Measurements from ENCODE around the gene TRIM29. TPM values are rescaled to one million over a fixed set of nuclear protein-coding genes. Genes with fewer than 3 reads are reported as not detected.
A peak's percentile ranks its signal among the peaks of the same experiment; 100 is the strongest.

TRIM29 gene
- total and polyA plus RNA-seq, 2 experiments from 2014 or later, result 0.28 TPM; not detected in 1

- no peak overlapping the region for H3K27ac Mint-ChIP-seq
- Histone ChIP-seq H2AFZ (no peak overlapping the region), H3K79me2 (replicated peaks; ENCODE audit: insufficient read depth) (no peaks in the 10 kb centered on the region), H3K27me3 (ENCODE audit: insufficient read depth) (no peaks in the 10 kb centered on the region), H3K9me2 (ENCODE audit: insufficient read depth) (no peaks in the 10 kb centered on the region), H3K27ac (ENCODE audit: low read depth) (no peak overlapping the region), H3K36me3 (ENCODE audit: insufficient read depth) (no peaks in the 10 kb centered on the region), H3F3A (replicated peaks; ENCODE audit: low read depth) (no peaks in the 10 kb centered on the region), H4K20me1 (replicated peaks; ENCODE audit: insufficient read depth) (no peaks in the 10 kb centered on the region), H3K4me2 (no peak overlapping the region), H3K4me3 (no peak overlapping the region), H3K4me1 (ENCODE audit: insufficient read depth) (peaks cover 8% of the 10 kb centered on the region; the same call in 1 of the 2 replicates)
- H3K27me3 Mint-ChIP-seq (ENCODE audit: insufficient read depth, low read depth, poor library complexity), result peaks cover 12% of the 10 kb centered on the region
- peaks cover 20% of the 10 kb centered on the region for H3K4me1 Mint-ChIP-seq
- TF ChIP-seq CREB1 (CRISPR knock-in tag; IDR thresholded peaks at IDR 0.05; ENCODE audit: low read depth) (no peak), EZH2phosphoT487 (IDR thresholded peaks at IDR 0.05; ENCODE audit: unreplicated experiment) (no peak), POLR2AphosphoS5 (IDR thresholded peaks at IDR 0.05; ENCODE audit: low read depth) (no peak), JUNB (IDR thresholded peaks at IDR 0.05; ENCODE audit: unreplicated experiment) (no peak), CTCF (conservative IDR thresholded peaks at IDR 0.05; ENCODE audit: low read depth in 2 of 2) (no peak)
- TF ChIP-seq, protein P1, sequence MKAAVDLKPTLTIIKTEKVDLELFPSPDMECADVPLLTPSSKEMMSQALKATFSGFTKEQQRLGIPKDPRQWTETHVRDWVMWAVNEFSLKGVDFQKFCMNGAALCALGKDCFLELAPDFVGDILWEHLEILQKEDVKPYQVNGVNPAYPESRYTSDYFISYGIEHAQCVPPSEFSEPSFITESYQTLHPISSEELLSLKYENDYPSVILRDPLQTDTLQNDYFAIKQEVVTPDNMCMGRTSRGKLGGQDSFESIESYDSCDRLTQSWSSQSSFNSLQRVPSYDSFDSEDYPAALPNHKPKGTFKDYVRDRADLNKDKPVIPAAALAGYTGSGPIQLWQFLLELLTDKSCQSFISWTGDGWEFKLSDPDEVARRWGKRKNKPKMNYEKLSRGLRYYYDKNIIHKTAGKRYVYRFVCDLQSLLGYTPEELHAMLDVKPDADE (IDR thresholded peaks at IDR 0.05), result no peak
- ATAC-seq (no peak), DNase-seq (ENCODE audit: low spot score) (no peak)
- peaks cover 4% of the 10 kb centered on the region; the same call in 2 of the 3 replicates for H3K9me3 Mint-ChIP-seq
- no peaks in the 10 kb centered on the region for H3K36me3 Mint-ChIP-seq (ENCODE audit: low read depth)
- no peak overlapping the region for H3K4me3 Mint-ChIP-seq
These were observed 32.3 kb downstream of the TRIM29 start for GRCh38 chr11:120105576-120105975.

GRCh38 chr11:120104041-120104565, 33.8 kb downstream of the TRIM29 start:
- Histone ChIP-seq H3F3A (replicated peaks; ENCODE audit: low read depth) (no peaks in the 10 kb centered on the region), H4K20me1 (replicated peaks; ENCODE audit: insufficient read depth) (no peaks in the 10 kb centered on the region; the same call in 1 of the 2 replicates), H2AFZ (0 out of 2 replicates have a peak overlapping the region, but pooled peaks have one; percentile 23), H3K36me3 (ENCODE audit: insufficient read depth) (no peaks in the 10 kb centered on the region), H3K4me2 (no peak overlapping the region), H3K27ac (ENCODE audit: low read depth) (no peak overlapping the region), H3K27me3 (ENCODE audit: insufficient read depth) (no peaks in the 10 kb centered on the region), H3K4me1 (ENCODE audit: insufficient read depth) (peaks cover 8% of the 10 kb centered on the region; the same call in 1 of the 2 replicates), H3K9me2 (ENCODE audit: insufficient read depth) (no peaks in the 10 kb centered on the region), H3K79me2 (replicated peaks; ENCODE audit: insufficient read depth) (no peaks in the 10 kb centered on the region), H3K4me3 (no peak overlapping the region)
- peaks cover 4% of the 10 kb centered on the region; the same call in 2 of the 3 replicates for H3K9me3 Mint-ChIP-seq
- no peak overlapping the region for H3K27ac Mint-ChIP-seq
- no peak overlapping the region for H3K4me3 Mint-ChIP-seq
- no peaks in the 10 kb centered on the region for H3K36me3 Mint-ChIP-seq (ENCODE audit: low read depth)
- H3K4me1 Mint-ChIP-seq, result peaks cover 20% of the 10 kb centered on the region
- TF ChIP-seq, protein P1 (IDR thresholded peaks at IDR 0.05), result no peak
- no peak for TF ChIP-seq CREB1 (CRISPR knock-in tag; IDR thresholded peaks at IDR 0.05; ENCODE audit: low read depth)
- TF ChIP-seq NANOG (IDR thresholded peaks at IDR 0.05; ENCODE audit: borderline replicate concordance), result no peak
- TF ChIP-seq POLR2AphosphoS5 (IDR thresholded peaks at IDR 0.05; ENCODE audit: low read depth), result no peak
- no peak for TF ChIP-seq EZH2 (IDR thresholded peaks at IDR 0.05; ENCODE audit: low read depth, unreplicated experiment)
- no peak for TF ChIP-seq ZNF331 (CRISPR knock-in tag; IDR thresholded peaks at IDR 0.05; ENCODE audit: low read depth)
- no peak for TF ChIP-seq ZNF114 (CRISPR knock-in tag; IDR thresholded peaks at IDR 0.05)
- no peak for TF ChIP-seq CTCF (conservative IDR thresholded peaks at IDR 0.05; ENCODE audit: low read depth in 2 of 2)
- peaks cover 19% of the 10 kb centered on the region for H3K27me3 Mint-ChIP-seq (ENCODE audit: insufficient read depth, low read depth, poor library complexity)
- ATAC-seq (no peak), DNase-seq (ENCODE audit: low spot score) (no peak)
